Vagina (tissue), 2 donors: ENCODE measurements around the gene NELFA.

Experiments
- CTCF ChIP-seq, 3 experiments: fragments of 450-650 bp in 2 of 3; fragments of 200-600 bp in 1 of 3; sonication (generic) in 1 of 3; IDR thresholded peaks; one replicate each; pipeline ENCODE4 v1.5.1; 2017 to 2019; ENCODE audit warnings: antibody characterized with exemption in 3 of 3, mild to moderate bottlenecking in 2 of 3, moderate library complexity in 2 of 3
- POLR2A ChIP-seq, 2 donors: fragments of 450-650 bp; IDR thresholded peaks; one replicate each; pipeline ENCODE4 v1.6.1; 2017; ENCODE audit warnings: antibody characterized with exemption in 2 of 2, mild to moderate bottlenecking in 2 of 2, moderate library complexity in 2 of 2

DNA sequence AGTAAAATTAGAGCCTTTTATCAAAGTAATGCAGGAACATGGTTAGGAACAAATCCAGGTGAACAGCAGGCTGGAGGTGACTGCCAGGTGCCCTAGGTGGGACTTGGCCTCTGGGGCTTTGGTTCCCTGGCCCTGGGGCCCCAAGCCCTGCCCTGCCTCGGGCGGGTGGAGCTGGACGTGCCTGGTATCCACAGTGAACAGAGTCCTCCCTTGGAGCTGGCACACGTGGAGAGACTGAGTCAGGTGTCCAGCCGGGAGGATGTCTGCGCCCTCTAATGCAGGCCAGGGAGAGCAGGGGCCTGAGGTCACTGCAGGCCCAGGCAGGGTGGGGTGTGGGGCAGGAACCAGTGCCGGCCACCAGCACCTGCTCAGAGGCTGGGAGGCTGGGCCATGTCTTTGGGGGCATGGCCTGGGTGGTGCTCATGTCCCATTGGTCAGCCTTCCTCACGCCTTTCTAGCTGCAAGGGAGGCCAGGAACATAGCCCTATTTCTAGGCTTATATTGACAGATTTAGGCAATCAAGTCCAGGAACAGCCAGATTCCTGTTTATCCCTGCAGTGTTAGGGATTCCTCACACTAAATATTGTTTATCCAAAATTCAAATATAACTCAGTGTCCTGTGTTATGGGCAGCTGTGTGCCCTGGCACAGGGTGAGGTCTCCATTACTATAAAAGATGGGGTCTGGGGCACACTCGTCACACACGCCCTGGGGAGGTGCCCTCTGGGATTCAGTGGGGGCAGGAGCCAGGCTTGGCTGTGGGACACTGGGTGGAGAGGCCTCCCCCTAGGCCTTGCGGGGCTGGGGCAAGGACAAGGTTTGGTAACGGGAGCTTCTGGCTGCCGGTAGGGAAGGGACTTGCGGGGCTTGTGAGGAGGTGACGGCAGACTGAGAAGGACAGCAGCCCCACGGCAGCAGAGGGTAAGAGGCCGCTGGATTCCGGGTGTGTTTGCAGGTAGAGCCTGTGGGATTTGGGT is 36.1 kb upstream of the NELFA start:
- TF ChIP-seq CTCF (IDR thresholded peaks at IDR 0.05), result no peak
- no peak for TF ChIP-seq POLR2A (IDR thresholded peaks at IDR 0.05)
